Hepatocyte (in vitro differentiated cells): ENCODE measurements around the gene ANKRD10. TPM values are rescaled to one million over a fixed set of nuclear protein-coding genes. Genes with fewer than 3 reads are reported as not detected.
A peak's percentile ranks its signal among the peaks of the same experiment; 100 is the strongest.

Experiments used
- DNase-seq: peaks from one replicate; pipeline ENCODE4 v3.0.0-alpha.2; 2016; ENCODE audit warnings: low spot score
- H2AFZ ChIP-seq: fragments of 200-600 bp; sonication (generic); 2 replicates; pipeline ENCODE4 v1.6.0; 2016; ENCODE audit warnings: antibody characterized with exemption, mild to moderate bottlenecking
- H3K27ac ChIP-seq: fragments of 200-600 bp; sonication (generic); 2 replicates; pipeline ENCODE4 v1.5.1; 2016; ENCODE audit warnings: mild to moderate bottlenecking
- H3K27me3 ChIP-seq: fragments of 200-600 bp; sonication (generic); 2 replicates; pipeline ENCODE4 v1.6.1; 2016
- H3K36me3 ChIP-seq: fragments of 200-600 bp; sonication (generic); replicated peaks from 2 replicates; pipeline ENCODE4 v1.5.1; 2016; ENCODE audit warnings: low read depth; ENCODE audit not compliant: insufficient read depth
- H3K4me1 ChIP-seq: fragments of 200-600 bp; sonication (generic); 2 replicates; pipeline ENCODE4 v1.5.1; 2016; ENCODE audit warnings: mild to moderate bottlenecking, moderate library complexity; ENCODE audit not compliant: insufficient read depth
- H3K4me2 ChIP-seq: fragments of 200-600 bp; sonication (generic); 2 replicates; pipeline ENCODE4 v1.6.0; 2016
- H3K4me3 ChIP-seq: fragments of 200-600 bp; sonication (generic); 2 replicates; pipeline ENCODE4 v1.5.1; 2016; ENCODE audit warnings: mild to moderate bottlenecking
- H3K79me2 ChIP-seq: fragments of 200-600 bp; sonication (generic); 2 replicates; pipeline ENCODE4 v1.6.0; 2017; ENCODE audit warnings: mild to moderate bottlenecking
- H3K9me2 ChIP-seq: fragments of 200-600 bp; sonication (generic); replicated peaks from 2 replicates; pipeline ENCODE4 v1.6.0; 2017; ENCODE audit warnings: mild to moderate bottlenecking; ENCODE audit not compliant: insufficient read depth
- H3K9me3 ChIP-seq: fragments of 200-600 bp; sonication (generic); 2 replicates; pipeline ENCODE4 v1.5.1; 2016; ENCODE audit warnings: low read depth, mild to moderate bottlenecking
- H4K20me1 ChIP-seq: fragments of 200-600 bp; sonication (generic); 2 replicates; pipeline ENCODE4 v1.6.0; 2016; ENCODE audit warnings: mild to moderate bottlenecking; ENCODE audit not compliant: insufficient read depth, poor library complexity, severe bottlenecking
- EZH2 ChIP-seq: fragments of 200-600 bp; sonication (generic); IDR thresholded peaks from 2 replicates; pipeline ENCODE4 v1.6.1; 2016; ENCODE audit warnings: antibody characterized with exemption, mild to moderate bottlenecking, borderline replicate concordance
- EZH2phosphoT487 ChIP-seq: fragments of 200-600 bp; sonication (generic); IDR thresholded peaks from one replicate; pipeline ENCODE4 v1.6.1; 2018; ENCODE audit warnings: antibody characterized with exemption, mild to moderate bottlenecking, low read depth, moderate library complexity; ENCODE audit not compliant: unreplicated experiment, severe bottlenecking
- WGBS: methylation state at CpG from one replicate; pipeline ENCODE4 v1.1.6; 2016; ENCODE audit warnings: low lambda C conversion rate; ENCODE audit errors: missing lambda C conversion rate; 5-methylcytosine and 5-hydroxymethylcytosine counted together
- polyA plus RNA-seq: library from polyadenylated mRNA; unstranded; fragments of >200 nt; fragmentation: Nextera tagmentation; extraction: Ambion mirVana; gene quantifications from 2 replicates; pipeline ENCODE4 v1.2.1, GENCODE V29; 2016
- total RNA-seq: library from RNA; depleted of rRNA; stranded (reverse); fragments of >200 nt; gene quantifications from 2 replicates; pipeline ENCODE4 v1.2.3, GENCODE V29; 2014
- TF ChIP-seq, protein P1 (sequence below): fragments of 200-600 bp; sonication (generic); IDR thresholded peaks from 2 replicates; pipeline ENCODE4 v1.5.1; 2016; ENCODE audit warnings: antibody characterized with exemption, mild to moderate bottlenecking; ENCODE audit not compliant: poor library complexity

The ANKRD10 gene
- total and polyA plus RNA-seq, 2 experiments from 2014 or later = 104 to 143 TPM

- no peaks in the 10 kb centered on the region for H3K36me3 ChIP-seq
- no peak for DNase-seq
- no peak overlapping the region for H3K4me2 ChIP-seq
- H4K20me1 ChIP-seq = no peaks in the 10 kb centered on the region
- no peak overlapping the region for H2AFZ ChIP-seq
- no peak overlapping the region for H3K27ac ChIP-seq
- no peaks in the 10 kb centered on the region for H3K79me2 ChIP-seq
- peaks cover 8% of the 10 kb centered on the region for H3K4me1 ChIP-seq
- no peaks in the 10 kb centered on the region for H3K27me3 ChIP-seq
- H3K9me3 ChIP-seq = no peaks in the 10 kb centered on the region
- 90% methylated on average over 3 of the region's 3 CpGs for WGBS
- no peaks in the 10 kb centered on the region for H3K9me2 ChIP-seq
- no peak overlapping the region for H3K4me3 ChIP-seq
- TF ChIP-seq EZH2 = no peak
- TF ChIP-seq, protein P1, sequence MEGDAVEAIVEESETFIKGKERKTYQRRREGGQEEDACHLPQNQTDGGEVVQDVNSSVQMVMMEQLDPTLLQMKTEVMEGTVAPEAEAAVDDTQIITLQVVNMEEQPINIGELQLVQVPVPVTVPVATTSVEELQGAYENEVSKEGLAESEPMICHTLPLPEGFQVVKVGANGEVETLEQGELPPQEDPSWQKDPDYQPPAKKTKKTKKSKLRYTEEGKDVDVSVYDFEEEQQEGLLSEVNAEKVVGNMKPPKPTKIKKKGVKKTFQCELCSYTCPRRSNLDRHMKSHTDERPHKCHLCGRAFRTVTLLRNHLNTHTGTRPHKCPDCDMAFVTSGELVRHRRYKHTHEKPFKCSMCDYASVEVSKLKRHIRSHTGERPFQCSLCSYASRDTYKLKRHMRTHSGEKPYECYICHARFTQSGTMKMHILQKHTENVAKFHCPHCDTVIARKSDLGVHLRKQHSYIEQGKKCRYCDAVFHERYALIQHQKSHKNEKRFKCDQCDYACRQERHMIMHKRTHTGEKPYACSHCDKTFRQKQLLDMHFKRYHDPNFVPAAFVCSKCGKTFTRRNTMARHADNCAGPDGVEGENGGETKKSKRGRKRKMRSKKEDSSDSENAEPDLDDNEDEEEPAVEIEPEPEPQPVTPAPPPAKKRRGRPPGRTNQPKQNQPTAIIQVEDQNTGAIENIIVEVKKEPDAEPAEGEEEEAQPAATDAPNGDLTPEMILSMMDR = no peak
- no peak for TF ChIP-seq EZH2phosphoT487
Measured at GRCh38 chr13:110876609-110877008, 38.3 kb downstream of the ANKRD10 start.

GRCh38 chr13:110875241-110875640, 39.6 kb downstream of the ANKRD10 start:
- H3K27me3 ChIP-seq = no peaks in the 10 kb centered on the region
- H3K4me1 ChIP-seq = peaks cover 18% of the 10 kb centered on the region
- H3K9me2 ChIP-seq = no peaks in the 10 kb centered on the region
- H3K27ac ChIP-seq = no peak overlapping the region
- H3K9me3 ChIP-seq = no peaks in the 10 kb centered on the region
- H4K20me1 ChIP-seq = no peaks in the 10 kb centered on the region
- H2AFZ ChIP-seq = peak overlapping the region; percentile 55
- DNase-seq = no peak
- H3K4me2 ChIP-seq = peak overlapping the region; percentile 67
- TF ChIP-seq, protein P1 = no peak
- TF ChIP-seq EZH2 (no peak), EZH2phosphoT487 (no peak)
- no peaks in the 10 kb centered on the region for H3K36me3 ChIP-seq
- H3K4me3 ChIP-seq = peak overlapping the region; percentile 5
- no peaks in the 10 kb centered on the region for H3K79me2 ChIP-seq
- WGBS = 85% methylated on average over 8 of the region's 8 CpGs

DNA sequence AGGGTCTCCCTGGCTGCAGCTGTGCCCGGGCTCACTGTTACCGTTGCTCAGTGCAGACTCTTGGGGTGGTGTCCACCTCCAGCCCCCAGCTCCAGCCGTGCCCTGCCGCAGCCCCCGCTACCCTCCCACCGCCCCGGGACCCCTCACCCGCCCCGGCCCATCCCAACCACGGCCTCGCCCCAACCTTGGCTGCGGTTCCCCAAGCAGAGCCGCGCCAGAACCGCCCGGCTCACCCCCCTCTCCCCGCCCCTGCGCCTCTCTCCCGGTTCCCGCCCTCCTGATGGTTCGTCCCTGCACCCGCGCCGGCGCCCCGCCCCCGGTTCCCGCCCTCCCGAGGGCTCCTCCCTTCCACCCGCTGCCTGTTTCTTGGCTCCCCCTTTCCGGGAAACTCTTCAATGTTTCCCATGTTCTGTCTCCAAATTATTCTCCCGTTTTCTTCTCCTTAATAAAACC, 40.3 kb downstream of the ANKRD10 start:
- 0% methylated on average over 10 of the region's 32 CpGs for WGBS
- Histone ChIP-seq H3K4me2 (peak overlapping the region; percentile 67), H3K4me3 (peak overlapping the region; percentile 5)

More for the DNA sequence above, 40.3 kb downstream of the ANKRD10 start:
- TF ChIP-seq EZH2phosphoT487 (no peak), EZH2 (no peak)
- TF ChIP-seq, protein P1 = no peak
- Histone ChIP-seq H3K9me2 (no peaks in the 10 kb centered on the region), H3K27ac (no peak overlapping the region), H3K4me1 (peaks cover 18% of the 10 kb centered on the region), H3K27me3 (no peaks in the 10 kb centered on the region), H2AFZ (peak overlapping the region; percentile 55), H3K9me3 (no peaks in the 10 kb centered on the region), H3K79me2 (no peaks in the 10 kb centered on the region), H4K20me1 (no peaks in the 10 kb centered on the region), H3K36me3 (no peaks in the 10 kb centered on the region)
- DNase-seq = peak; percentile 87
